ENCODE data around the gene FBF1. TPM values are rescaled to one million over a fixed set of nuclear protein-coding genes. Genes with fewer than 3 reads are reported as not detected.

FBF1 gene
- total and polyA plus RNA-seq, 9 of the 15 experiments (the other 6 are each of a cell fraction or from before 2014, with no cell fraction given): 0.46 to 14.9 (median 7.5) TPM

DNA sequence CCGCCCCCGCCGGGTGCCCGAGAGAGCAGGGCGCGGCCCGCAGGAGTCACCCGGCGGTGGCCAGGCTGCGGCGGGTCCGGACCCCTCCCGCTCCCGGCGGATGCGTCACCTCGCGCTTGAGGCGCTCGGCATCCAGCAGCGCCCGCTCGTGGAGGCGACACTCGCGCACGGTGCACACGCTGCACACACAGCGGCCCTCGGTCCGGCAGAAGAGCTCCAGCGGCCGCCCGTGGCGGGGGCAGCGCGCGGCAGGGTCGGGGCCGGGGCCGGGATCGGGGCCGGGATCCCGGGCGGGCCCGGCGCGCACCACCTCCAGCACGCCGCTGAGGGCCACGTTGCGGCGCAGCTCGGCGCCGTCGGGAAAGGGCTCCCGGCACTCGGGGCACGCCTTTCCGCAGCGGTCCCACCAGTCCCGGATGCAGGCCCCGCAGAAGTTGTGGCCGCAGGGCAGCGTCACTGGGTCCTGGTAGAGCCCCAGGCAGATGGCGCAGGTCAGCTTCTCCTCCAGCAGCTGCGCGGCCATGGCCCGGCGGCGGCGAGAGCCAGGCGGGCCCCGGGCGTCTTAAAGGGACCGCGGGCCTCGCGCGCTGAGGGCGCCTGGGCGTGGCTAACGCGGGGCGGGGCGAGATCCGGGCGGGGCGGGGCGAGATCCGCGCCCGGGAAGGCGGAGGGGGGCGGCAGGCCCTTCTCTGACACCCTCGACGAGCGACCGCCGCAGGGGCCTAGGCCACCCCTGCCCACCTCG is 44.3 kb downstream of the FBF1 start, which contains the start of gene TRIM65 (continued):
- TF ChIP-seq, protein P1, sequence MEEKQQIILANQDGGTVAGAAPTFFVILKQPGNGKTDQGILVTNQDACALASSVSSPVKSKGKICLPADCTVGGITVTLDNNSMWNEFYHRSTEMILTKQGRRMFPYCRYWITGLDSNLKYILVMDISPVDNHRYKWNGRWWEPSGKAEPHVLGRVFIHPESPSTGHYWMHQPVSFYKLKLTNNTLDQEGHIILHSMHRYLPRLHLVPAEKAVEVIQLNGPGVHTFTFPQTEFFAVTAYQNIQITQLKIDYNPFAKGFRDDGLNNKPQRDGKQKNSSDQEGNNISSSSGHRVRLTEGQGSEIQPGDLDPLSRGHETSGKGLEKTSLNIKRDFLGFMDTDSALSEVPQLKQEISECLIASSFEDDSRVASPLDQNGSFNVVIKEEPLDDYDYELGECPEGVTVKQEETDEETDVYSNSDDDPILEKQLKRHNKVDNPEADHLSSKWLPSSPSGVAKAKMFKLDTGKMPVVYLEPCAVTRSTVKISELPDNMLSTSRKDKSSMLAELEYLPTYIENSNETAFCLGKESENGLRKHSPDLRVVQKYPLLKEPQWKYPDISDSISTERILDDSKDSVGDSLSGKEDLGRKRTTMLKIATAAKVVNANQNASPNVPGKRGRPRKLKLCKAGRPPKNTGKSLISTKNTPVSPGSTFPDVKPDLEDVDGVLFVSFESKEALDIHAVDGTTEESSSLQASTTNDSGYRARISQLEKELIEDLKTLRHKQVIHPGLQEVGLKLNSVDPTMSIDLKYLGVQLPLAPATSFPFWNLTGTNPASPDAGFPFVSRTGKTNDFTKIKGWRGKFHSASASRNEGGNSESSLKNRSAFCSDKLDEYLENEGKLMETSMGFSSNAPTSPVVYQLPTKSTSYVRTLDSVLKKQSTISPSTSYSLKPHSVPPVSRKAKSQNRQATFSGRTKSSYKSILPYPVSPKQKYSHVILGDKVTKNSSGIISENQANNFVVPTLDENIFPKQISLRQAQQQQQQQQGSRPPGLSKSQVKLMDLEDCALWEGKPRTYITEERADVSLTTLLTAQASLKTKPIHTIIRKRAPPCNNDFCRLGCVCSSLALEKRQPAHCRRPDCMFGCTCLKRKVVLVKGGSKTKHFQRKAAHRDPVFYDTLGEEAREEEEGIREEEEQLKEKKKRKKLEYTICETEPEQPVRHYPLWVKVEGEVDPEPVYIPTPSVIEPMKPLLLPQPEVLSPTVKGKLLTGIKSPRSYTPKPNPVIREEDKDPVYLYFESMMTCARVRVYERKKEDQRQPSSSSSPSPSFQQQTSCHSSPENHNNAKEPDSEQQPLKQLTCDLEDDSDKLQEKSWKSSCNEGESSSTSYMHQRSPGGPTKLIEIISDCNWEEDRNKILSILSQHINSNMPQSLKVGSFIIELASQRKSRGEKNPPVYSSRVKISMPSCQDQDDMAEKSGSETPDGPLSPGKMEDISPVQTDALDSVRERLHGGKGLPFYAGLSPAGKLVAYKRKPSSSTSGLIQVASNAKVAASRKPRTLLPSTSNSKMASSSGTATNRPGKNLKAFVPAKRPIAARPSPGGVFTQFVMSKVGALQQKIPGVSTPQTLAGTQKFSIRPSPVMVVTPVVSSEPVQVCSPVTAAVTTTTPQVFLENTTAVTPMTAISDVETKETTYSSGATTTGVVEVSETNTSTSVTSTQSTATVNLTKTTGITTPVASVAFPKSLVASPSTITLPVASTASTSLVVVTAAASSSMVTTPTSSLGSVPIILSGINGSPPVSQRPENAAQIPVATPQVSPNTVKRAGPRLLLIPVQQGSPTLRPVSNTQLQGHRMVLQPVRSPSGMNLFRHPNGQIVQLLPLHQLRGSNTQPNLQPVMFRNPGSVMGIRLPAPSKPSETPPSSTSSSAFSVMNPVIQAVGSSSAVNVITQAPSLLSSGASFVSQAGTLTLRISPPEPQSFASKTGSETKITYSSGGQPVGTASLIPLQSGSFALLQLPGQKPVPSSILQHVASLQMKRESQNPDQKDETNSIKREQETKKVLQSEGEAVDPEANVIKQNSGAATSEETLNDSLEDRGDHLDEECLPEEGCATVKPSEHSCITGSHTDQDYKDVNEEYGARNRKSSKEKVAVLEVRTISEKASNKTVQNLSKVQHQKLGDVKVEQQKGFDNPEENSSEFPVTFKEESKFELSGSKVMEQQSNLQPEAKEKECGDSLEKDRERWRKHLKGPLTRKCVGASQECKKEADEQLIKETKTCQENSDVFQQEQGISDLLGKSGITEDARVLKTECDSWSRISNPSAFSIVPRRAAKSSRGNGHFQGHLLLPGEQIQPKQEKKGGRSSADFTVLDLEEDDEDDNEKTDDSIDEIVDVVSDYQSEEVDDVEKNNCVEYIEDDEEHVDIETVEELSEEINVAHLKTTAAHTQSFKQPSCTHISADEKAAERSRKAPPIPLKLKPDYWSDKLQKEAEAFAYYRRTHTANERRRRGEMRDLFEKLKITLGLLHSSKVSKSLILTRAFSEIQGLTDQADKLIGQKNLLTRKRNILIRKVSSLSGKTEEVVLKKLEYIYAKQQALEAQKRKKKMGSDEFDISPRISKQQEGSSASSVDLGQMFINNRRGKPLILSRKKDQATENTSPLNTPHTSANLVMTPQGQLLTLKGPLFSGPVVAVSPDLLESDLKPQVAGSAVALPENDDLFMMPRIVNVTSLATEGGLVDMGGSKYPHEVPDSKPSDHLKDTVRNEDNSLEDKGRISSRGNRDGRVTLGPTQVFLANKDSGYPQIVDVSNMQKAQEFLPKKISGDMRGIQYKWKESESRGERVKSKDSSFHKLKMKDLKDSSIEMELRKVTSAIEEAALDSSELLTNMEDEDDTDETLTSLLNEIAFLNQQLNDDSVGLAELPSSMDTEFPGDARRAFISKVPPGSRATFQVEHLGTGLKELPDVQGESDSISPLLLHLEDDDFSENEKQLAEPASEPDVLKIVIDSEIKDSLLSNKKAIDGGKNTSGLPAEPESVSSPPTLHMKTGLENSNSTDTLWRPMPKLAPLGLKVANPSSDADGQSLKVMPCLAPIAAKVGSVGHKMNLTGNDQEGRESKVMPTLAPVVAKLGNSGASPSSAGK (IDR thresholded peaks at IDR 0.05): peak; percentile 54; the same call in 1 of the 2 replicates
- no peak for TF ChIP-seq NFXL1 (CRISPR knock-in tag; IDR thresholded peaks at IDR 0.05)
- TF ChIP-seq SMAD1 (IDR thresholded peaks at IDR 0.05; ENCODE audit: low read depth, low read length, partially characterized antibody): no peak
- TF ChIP-seq PML (IDR thresholded peaks at IDR 0.05; ENCODE audit: low read length): no peak
- TF ChIP-seq ZNF282 (CRISPR knock-in tag; IDR thresholded peaks at IDR 0.05): no peak
- TF ChIP-seq, protein P2, sequence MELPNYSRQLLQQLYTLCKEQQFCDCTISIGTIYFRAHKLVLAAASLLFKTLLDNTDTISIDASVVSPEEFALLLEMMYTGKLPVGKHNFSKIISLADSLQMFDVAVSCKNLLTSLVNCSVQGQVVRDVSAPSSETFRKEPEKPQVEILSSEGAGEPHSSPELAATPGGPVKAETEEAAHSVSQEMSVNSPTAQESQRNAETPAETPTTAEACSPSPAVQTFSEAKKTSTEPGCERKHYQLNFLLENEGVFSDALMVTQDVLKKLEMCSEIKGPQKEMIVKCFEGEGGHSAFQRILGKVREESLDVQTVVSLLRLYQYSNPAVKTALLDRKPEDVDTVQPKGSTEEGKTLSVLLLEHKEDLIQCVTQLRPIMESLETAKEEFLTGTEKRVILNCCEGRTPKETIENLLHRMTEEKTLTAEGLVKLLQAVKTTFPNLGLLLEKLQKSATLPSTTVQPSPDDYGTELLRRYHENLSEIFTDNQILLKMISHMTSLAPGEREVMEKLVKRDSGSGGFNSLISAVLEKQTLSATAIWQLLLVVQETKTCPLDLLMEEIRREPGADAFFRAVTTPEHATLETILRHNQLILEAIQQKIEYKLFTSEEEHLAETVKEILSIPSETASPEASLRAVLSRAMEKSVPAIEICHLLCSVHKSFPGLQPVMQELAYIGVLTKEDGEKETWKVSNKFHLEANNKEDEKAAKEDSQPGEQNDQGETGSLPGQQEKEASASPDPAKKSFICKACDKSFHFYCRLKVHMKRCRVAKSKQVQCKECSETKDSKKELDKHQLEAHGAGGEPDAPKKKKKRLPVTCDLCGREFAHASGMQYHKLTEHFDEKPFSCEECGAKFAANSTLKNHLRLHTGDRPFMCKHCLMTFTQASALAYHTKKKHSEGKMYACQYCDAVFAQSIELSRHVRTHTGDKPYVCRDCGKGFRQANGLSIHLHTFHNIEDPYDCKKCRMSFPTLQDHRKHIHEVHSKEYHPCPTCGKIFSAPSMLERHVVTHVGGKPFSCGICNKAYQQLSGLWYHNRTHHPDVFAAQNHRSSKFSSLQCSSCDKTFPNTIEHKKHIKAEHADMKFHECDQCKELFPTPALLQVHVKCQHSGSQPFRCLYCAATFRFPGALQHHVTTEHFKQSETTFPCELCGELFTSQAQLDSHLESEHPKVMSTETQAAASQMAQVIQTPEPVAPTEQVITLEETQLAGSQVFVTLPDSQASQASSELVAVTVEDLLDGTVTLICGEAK (IDR thresholded peaks at IDR 0.05): no peak
- TF ChIP-seq, protein P2 (CRISPR knock-in tag; IDR thresholded peaks at IDR 0.05): no peak
